ENCODE results near the gene FANCF.

FANCF gene, protein sequence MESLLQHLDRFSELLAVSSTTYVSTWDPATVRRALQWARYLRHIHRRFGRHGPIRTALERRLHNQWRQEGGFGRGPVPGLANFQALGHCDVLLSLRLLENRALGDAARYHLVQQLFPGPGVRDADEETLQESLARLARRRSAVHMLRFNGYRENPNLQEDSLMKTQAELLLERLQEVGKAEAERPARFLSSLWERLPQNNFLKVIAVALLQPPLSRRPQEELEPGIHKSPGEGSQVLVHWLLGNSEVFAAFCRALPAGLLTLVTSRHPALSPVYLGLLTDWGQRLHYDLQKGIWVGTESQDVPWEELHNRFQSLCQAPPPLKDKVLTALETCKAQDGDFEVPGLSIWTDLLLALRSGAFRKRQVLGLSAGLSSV

GRCh38 chr11:22625448-22626287 is at the start of gene FANCF:
TSS of gene FANCF (minus strand) at chr11:22625823. CDS start at chr11:22625810, 13 bp downstream.
- peak within 1 kb of the TSS; percentile 84 for H3K4me3 ChIP-seq (replicated peaks; ENCODE audit: low read depth, low read length)
- TF ChIP-seq, protein P1, sequence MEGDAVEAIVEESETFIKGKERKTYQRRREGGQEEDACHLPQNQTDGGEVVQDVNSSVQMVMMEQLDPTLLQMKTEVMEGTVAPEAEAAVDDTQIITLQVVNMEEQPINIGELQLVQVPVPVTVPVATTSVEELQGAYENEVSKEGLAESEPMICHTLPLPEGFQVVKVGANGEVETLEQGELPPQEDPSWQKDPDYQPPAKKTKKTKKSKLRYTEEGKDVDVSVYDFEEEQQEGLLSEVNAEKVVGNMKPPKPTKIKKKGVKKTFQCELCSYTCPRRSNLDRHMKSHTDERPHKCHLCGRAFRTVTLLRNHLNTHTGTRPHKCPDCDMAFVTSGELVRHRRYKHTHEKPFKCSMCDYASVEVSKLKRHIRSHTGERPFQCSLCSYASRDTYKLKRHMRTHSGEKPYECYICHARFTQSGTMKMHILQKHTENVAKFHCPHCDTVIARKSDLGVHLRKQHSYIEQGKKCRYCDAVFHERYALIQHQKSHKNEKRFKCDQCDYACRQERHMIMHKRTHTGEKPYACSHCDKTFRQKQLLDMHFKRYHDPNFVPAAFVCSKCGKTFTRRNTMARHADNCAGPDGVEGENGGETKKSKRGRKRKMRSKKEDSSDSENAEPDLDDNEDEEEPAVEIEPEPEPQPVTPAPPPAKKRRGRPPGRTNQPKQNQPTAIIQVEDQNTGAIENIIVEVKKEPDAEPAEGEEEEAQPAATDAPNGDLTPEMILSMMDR (IDR thresholded peaks at IDR 0.05; ENCODE audit: low read length, missing control alignments) = no peak

DNA sequence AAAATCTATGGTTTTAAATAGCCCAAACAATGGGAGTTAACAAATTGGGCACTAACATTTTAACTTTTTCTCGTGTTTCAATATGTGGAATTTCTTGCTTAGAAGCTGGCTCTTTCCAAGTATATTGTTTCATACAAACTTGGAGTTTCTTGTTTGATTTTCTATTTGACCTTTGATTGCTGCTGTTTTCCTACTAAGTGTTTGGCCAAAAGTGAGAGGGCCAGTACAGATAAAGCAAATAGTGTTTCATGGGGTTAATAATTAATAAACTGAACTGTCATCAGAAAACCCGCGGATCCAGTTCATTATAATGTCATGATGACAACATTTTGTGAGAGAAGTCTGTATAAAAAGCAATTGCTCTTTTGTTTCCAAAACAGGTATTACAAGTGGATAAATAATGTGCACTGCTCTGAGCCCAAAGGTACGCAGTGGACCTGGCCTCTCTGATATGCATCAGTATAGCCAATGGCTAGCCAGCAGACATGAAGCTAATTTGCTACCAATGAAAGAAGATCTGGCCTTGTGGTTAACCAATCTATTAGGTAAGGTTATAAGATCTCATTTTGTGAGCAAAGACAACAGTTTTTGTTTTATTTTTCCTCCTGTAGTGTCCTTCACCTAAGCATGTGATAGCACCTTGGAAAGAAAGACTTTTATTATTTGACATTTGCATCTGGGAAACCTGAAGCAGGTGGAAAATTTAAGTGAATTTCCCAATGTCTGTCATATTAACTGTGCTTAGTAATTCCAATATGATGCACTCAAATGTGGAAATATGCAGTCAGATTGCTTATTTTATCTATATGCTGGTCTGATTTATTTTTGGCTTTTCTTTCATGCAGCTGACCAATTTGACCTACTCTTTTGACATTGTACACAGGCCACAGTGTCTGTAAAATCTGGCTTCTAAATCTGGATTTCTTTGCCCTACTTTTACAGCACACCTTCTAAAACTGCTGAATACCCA is 49.1 kb upstream of the FANCF start:
- TF ChIP-seq, protein P1 (IDR thresholded peaks at IDR 0.05; ENCODE audit: low read length, missing control alignments) = no peak
- no peak for DNase-seq (ENCODE audit: low read depth)
- H3K4me3 ChIP-seq (replicated peaks; ENCODE audit: low read depth, low read length) = no peak overlapping the region

More at GRCh38 chr11:22625448-22626287, at the start of gene FANCF:
- DNase-seq (ENCODE audit: low read depth) = peak; percentile 100

GRCh38 chr11:22671751-22672150 is 46.1 kb upstream of the FANCF start:
- no peak overlapping the region for H3K4me3 ChIP-seq (replicated peaks; ENCODE audit: low read depth, low read length)
- DNase-seq (ENCODE audit: low read depth) = peak; percentile 29
- TF ChIP-seq, protein P1 (IDR thresholded peaks at IDR 0.05; ENCODE audit: low read length, missing control alignments) = no peak

DNA sequence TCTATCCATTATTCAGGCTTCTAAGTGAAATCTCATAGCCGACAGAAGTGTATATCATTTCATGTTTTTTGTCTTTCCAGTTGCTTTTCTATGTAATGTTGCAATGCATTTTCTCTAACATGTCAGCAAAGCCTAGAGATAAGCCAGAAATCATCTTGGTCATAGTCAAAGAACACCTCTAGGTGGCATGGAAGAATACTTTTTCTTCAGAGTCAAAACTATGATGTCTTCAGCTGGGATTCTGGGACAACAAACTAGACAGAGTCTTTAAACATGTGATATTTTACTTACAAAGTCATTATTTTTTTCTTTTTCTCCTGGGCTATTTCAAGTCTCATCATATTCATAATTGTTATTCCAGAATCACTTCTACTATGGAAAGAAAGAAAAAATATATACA is 45.2 kb upstream of the FANCF start:
- no peak overlapping the region for H3K4me3 ChIP-seq (replicated peaks; ENCODE audit: low read depth, low read length)
- peak; percentile 49 for DNase-seq (ENCODE audit: low read depth)
- TF ChIP-seq, protein P1 (IDR thresholded peaks at IDR 0.05; ENCODE audit: low read length, missing control alignments) = peak; percentile 34

GRCh38 chr11:22669368-22669767 is 43.7 kb upstream of the FANCF start:
- no peak for DNase-seq (ENCODE audit: low read depth)
- TF ChIP-seq, protein P1 (IDR thresholded peaks at IDR 0.05; ENCODE audit: low read length, missing control alignments) = no peak

More at GRCh38 chr11:22669368-22669767, 43.7 kb upstream of the FANCF start:
- H3K4me3 ChIP-seq (replicated peaks; ENCODE audit: low read depth, low read length) = no peak overlapping the region
